A673 (cell line): Measurements from ENCODE around the gene STRAP. TPM values are rescaled to one million over a fixed set of nuclear protein-coding genes. Genes with fewer than 3 reads are reported as not detected.

Experiments used
- BruUV-seq: library from RNA; stranded (reverse); fragments of 400-500 nt; replicated peaks from 2 replicates; lab custom pipeline; 2021; lab: Mats Ljungman, UMichigan
- CTCF ChIA-PET: fragments of 300-600 bp; sonication (Branson Sonifier 250); formaldehyde crosslinking; loops from one replicate; lab custom pipeline; 2022; ENCODE audit warnings: antibody characterized with exemption; lab: Charles Lee
- POLR2A ChIA-PET: fragments of 300-600 bp; sonication (Branson Sonifier 250); formaldehyde crosslinking; loops from one replicate; lab custom pipeline; 2022; ENCODE audit warnings: antibody characterized with exemption; ENCODE audit not compliant: low non-redundant PET; lab: Charles Lee
- DNase-seq: peaks from one replicate; pipeline ENCODE4 v3.0.0-alpha.2; 2015; ENCODE audit warnings: low spot score
- H3K27ac ChIP-seq: fragments of 200-600 bp; sonication (generic); 2 replicates; pipeline ENCODE4 v1.5.1; 2016; ENCODE audit warnings: mixed run types, low read depth, mild to moderate bottlenecking, mixed read lengths, antibody characterized with exemption, low read length; ENCODE audit not compliant: poor library complexity, severe bottlenecking
- H3K27me3 ChIP-seq: fragments of 200-600 bp; sonication (generic); replicated peaks from 2 replicates; pipeline ENCODE4 v1.6.1; 2017; ENCODE audit warnings: mixed run types, low read depth, mild to moderate bottlenecking, mixed read lengths, antibody characterized with exemption, low read length; ENCODE audit not compliant: insufficient read depth, poor library complexity
- H3K36me3 ChIP-seq: fragments of 200-600 bp; sonication (generic); 2 replicates; pipeline ENCODE4 v1.6.1; 2016; ENCODE audit warnings: mixed run types, mild to moderate bottlenecking, mixed read lengths, antibody characterized with exemption, low read length; ENCODE audit not compliant: insufficient read depth, poor library complexity, severe bottlenecking
- H3K4me1 ChIP-seq: fragments of 200-600 bp; sonication (generic); 2 replicates; pipeline ENCODE4 v1.6.1; 2017; ENCODE audit warnings: mixed run types, mild to moderate bottlenecking, mixed read lengths, antibody characterized with exemption, low read length; ENCODE audit not compliant: insufficient read depth, poor library complexity, severe bottlenecking
- H3K4me3 ChIP-seq: fragments of 200-600 bp; sonication (generic); 2 replicates; pipeline ENCODE4 v1.5.1; 2016; ENCODE audit warnings: low read depth, mixed run types, mild to moderate bottlenecking, mixed read lengths, low read length; ENCODE audit not compliant: poor library complexity, severe bottlenecking
- H3K9me3 ChIP-seq: fragments of 200-600 bp; sonication (generic); 2 replicates; pipeline ENCODE4 v1.6.1; 2016; ENCODE audit warnings: mixed run types, low read depth, mild to moderate bottlenecking, mixed read lengths, antibody characterized with exemption, low read length; ENCODE audit not compliant: poor library complexity, severe bottlenecking
- CTCF ChIP-seq: fragments of 300-800, 200-600 bp; sonication (generic); conservative IDR thresholded peaks from 2 replicates; pipeline ENCODE4 v1.5.1; 2017; ENCODE audit warnings: low read depth, mild to moderate bottlenecking, antibody characterized with exemption, low read length, moderate library complexity, mixed read lengths
- EZH2 ChIP-seq: fragments of 200-600 bp; sonication (generic); IDR thresholded peaks from 2 replicates; pipeline ENCODE4 v1.6.1; 2017; ENCODE audit warnings: borderline replicate concordance, low read depth, mild to moderate bottlenecking, mixed read lengths, antibody characterized with exemption, low read length; ENCODE audit not compliant: poor library complexity, severe bottlenecking
- intact Hi-C: fragments of 100-400 bp; cut with micrococcal nuclease; formaldehyde crosslinking; loops from one replicate; pipeline ENCODE4 v1.10.0; 2022; ENCODE audit not compliant: unreplicated experiment
- total RNA-seq: library from RNA; stranded (reverse); gene quantifications from 2 replicates; pipeline ENCODE4 v1.2.3, GENCODE V29; 2021

Gene STRAP
- total RNA-seq, 1 experiment from 2014 or later, result 247 TPM

- no peaks in the 10 kb centered on the region for H3K27me3 ChIP-seq
Observed at GRCh38 chr12:15858353-15858752, 23.8 kb upstream of the STRAP start.

GRCh38 chr12:15859116-15859515 is 23.1 kb upstream of the STRAP start:
- no peak for DNase-seq
- POLR2A ChIA-PET, result no interaction called here
- Histone ChIP-seq H3K27ac (no peak overlapping the region), H3K9me3 (no peaks in the 10 kb centered on the region), H3K4me3 (no peak overlapping the region), H3K36me3 (no peaks in the 10 kb centered on the region), H3K4me1 (peaks cover 16% of the 10 kb centered on the region), H3K27me3 (no peaks in the 10 kb centered on the region)
- intact Hi-C loops, result loop anchor here (5.0 kb wide), 1 partner anchor 582 kb away; no protein-coding TSS in a partner anchor
- CTCF ChIA-PET, result interaction anchor here (2.5 kb wide), 1 partner anchor 327 kb away, joined by 23 read pairs; no protein-coding TSS in a partner anchor
- no TSS peak for BruUV-seq
- TF ChIP-seq EZH2 (no peak), CTCF (no peak)

More at GRCh38 chr12:15858353-15858752, 23.8 kb upstream of the STRAP start:
- Histone ChIP-seq H3K9me3 (no peaks in the 10 kb centered on the region), H3K4me1 (peaks cover 16% of the 10 kb centered on the region), H3K36me3 (no peaks in the 10 kb centered on the region), H3K27ac (no peak overlapping the region), H3K4me3 (no peak overlapping the region)
- no TSS peak for BruUV-seq
- ChIA-PET CTCF (interaction anchor here (1.3 to 2.5 kb wide), 3 partner anchors 268 to 326 kb away, joined by 5 to 23 read pairs (median 7); no protein-coding TSS in a partner anchor), POLR2A (no interaction called here)
- DNase-seq, result peak; percentile 43
- TF ChIP-seq CTCF (peak; percentile 54), EZH2 (no peak)
- intact Hi-C loops, result loop anchor here (5.0 kb wide), 1 partner anchor 581 kb away; no protein-coding TSS in a partner anchor

- TF ChIP-seq EZH2 (no peak), CTCF (no peak)
- intact Hi-C loops, result no loop called here
- no peaks in the 10 kb centered on the region for H3K4me1 ChIP-seq
- CTCF ChIA-PET, result no interaction called here
- no TSS peak for BruUV-seq
- POLR2A ChIA-PET, result no interaction called here
- no peak overlapping the region for H3K4me3 ChIP-seq
- no peak for DNase-seq
- no peaks in the 10 kb centered on the region for H3K9me3 ChIP-seq
- H3K27me3 ChIP-seq, result no peaks in the 10 kb centered on the region
- no peak overlapping the region for H3K27ac ChIP-seq
- no peaks in the 10 kb centered on the region for H3K36me3 ChIP-seq
Observed at GRCh38 chr12:15861404-15861803, 20.8 kb upstream of the STRAP start.
